GM23248 (cell line): ENCODE data around the gene PHLDB3.

Source experiments
- EZH2 ChIP-seq: fragments of 200-600 bp; sonication (generic); IDR thresholded peaks from 2 replicates; pipeline ENCODE4 v1.6.1; 2018; ENCODE audit warnings: antibody characterized with exemption, mild to moderate bottlenecking; ENCODE audit not compliant: insufficient read depth, poor library complexity, severe bottlenecking
- EZH2phosphoT487 ChIP-seq: fragments of 200-600 bp; sonication (generic); IDR thresholded peaks from 2 replicates; pipeline ENCODE4 v1.6.1; 2018; ENCODE audit warnings: antibody characterized with exemption, moderate library complexity, mild to moderate bottlenecking, low read depth; ENCODE audit not compliant: insufficient read depth

- TF ChIP-seq EZH2 = no peak
- no peak for TF ChIP-seq EZH2phosphoT487
These were observed 47.6 kb upstream of the PHLDB3 start for GRCh38 chr19:43552198-43552450.
